Fibroblast of villous mesenchyme (primary cell): ENCODE measurements around the gene TRPT1. TPM values are rescaled to one million over a fixed set of nuclear protein-coding genes. Genes with fewer than 3 reads are reported as not detected.
A peak's percentile ranks its signal among the peaks of the same experiment; 100 is the strongest.

Experiments
- DNase-seq: peaks from one replicate; pipeline ENCODE4 v3.0.0-alpha.2; 2010; ENCODE audit warnings: low read depth
- H3K4me3 ChIP-seq: 2 replicates; pipeline ENCODE4 v1.5.1; 2011; ENCODE audit warnings: low read depth, mild to moderate bottlenecking, low read length
- CTCF ChIP-seq: IDR thresholded peaks from 2 replicates; pipeline ENCODE4 v1.5.1; 2012; ENCODE audit warnings: low read depth, mild to moderate bottlenecking, low read length; ENCODE audit not compliant: insufficient read depth
- total RNA-seq: library from RNA; depleted of rRNA; stranded (reverse); fragments of >200 nt; gene quantifications from 2 replicates; pipeline ENCODE4 v1.2.3, GENCODE V29; 2012

The TRPT1 gene
- total RNA-seq, 1 donor = 32.4 TPM

GRCh38 chr11:64267207-64267945 is 41.4 kb upstream of the TRPT1 start:
- no peak overlapping the region for H3K4me3 ChIP-seq
- DNase-seq = no peak
- no peak for TF ChIP-seq CTCF

- DNase-seq = no peak
- TF ChIP-seq CTCF = no peak
- no peak overlapping the region for H3K4me3 ChIP-seq
Measured at GRCh38 chr11:64266339-64266738, 40.4 kb upstream of the TRPT1 start.

GRCh38 chr11:64265176-64266160 is 39.5 kb upstream of the TRPT1 start:
- TF ChIP-seq CTCF = no peak
- no peak for DNase-seq
- no peak overlapping the region for H3K4me3 ChIP-seq

- TF ChIP-seq CTCF = no peak
- DNase-seq = no peak
- H3K4me3 ChIP-seq = no peak overlapping the region
Measured at GRCh38 chr11:64264371-64264852, 38.4 kb upstream of the TRPT1 start.

GRCh38 chr11:64263947-64264317 is 37.9 kb upstream of the TRPT1 start:
- DNase-seq = no peak
- no peak overlapping the region for H3K4me3 ChIP-seq
- TF ChIP-seq CTCF = no peak

- no peak for TF ChIP-seq CTCF
- no peak overlapping the region for H3K4me3 ChIP-seq
- peak; percentile 50 for DNase-seq
Measured at GRCh38 chr11:64263021-64263946, 37.3 kb upstream of the TRPT1 start.
